Activated T-helper 1 cell treated with anti-CD3 and anti-CD28 coated beads, Interleukin-12 subunit alpha, Interleukin-12 subunit beta, Interleukin-2, Interleukin-4 antibody, amounts not matched to agents 30 ng/mL and 10 ng/mL and 1 ng/mL, durations not matched to agents 14 hours and 24 hours and 36 hours (primary cell): ENCODE measurements around the gene LMAN2L. TPM values are rescaled to one million over a fixed set of nuclear protein-coding genes. Genes with fewer than 3 reads are reported as not detected.
A peak's percentile ranks its signal among the peaks of the same experiment; 100 is the strongest.

Source experiments
- DNase-seq: peaks from one replicate; pipeline ENCODE4 v3.0.0; 2021; ENCODE audit warnings: low spot score
- H3K27ac Mint-ChIP-seq: one replicate; pipeline ENCODE4 v1.8.0; 2021; ENCODE audit warnings: mild to moderate bottlenecking, mixed read lengths
- H3K27me3 Mint-ChIP-seq: one replicate; pipeline ENCODE4 v1.8.0; 2022; ENCODE audit warnings: mild to moderate bottlenecking, moderate library complexity, mixed read lengths; ENCODE audit not compliant: insufficient read depth
- H3K36me3 Mint-ChIP-seq: one replicate; pipeline ENCODE4 v1.8.0; 2021; ENCODE audit warnings: low read depth, mixed read lengths
- H3K4me1 Mint-ChIP-seq: one replicate; pipeline ENCODE4 v1.8.0; 2021; ENCODE audit warnings: low read depth, mixed read lengths
- H3K4me3 Mint-ChIP-seq: one replicate; pipeline ENCODE4 v1.8.0; 2021; ENCODE audit warnings: mild to moderate bottlenecking, moderate library complexity, mixed read lengths
- H3K9me3 Mint-ChIP-seq: one replicate; pipeline ENCODE4 v1.8.0; 2021; ENCODE audit warnings: mixed read lengths
- intact Hi-C: fragments of 100-400 bp; cut with micrococcal nuclease; formaldehyde crosslinking; loops from one replicate; pipeline ENCODE4 v1.15.1; 2024
- total RNA-seq: library from RNA; stranded (reverse); gene quantifications from 2 replicates; pipeline ENCODE4 v1.2.3, GENCODE V29; 2022

The LMAN2L gene
- total RNA-seq, 1 donor from 2014 or later: 5.6 TPM

DNA sequence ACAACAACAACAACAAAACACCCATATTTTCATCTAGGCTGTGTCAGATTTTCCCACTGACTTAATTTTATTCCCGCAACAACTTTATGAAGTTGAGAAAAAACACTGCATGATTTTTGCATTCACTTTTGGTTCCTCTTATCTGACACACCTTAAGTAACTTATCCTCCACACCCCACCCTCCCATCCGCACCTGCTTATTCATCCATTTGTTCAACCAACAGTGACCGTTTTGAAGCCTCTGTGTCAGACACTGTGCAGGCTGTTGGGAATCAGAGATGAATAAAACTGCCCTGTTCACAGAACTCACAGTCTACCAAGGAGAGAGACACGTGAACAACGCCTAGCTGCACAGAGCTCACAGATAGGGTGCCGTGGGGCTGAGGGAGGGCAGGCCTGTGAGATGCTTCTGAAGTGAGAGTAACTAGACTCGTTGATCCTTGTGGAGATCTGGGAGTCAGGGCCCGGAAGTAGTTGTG lies 28.3 kb upstream of the LMAN2L start:
- Mint-ChIP-seq H3K36me3 (peaks cover 15% of the 10 kb centered on the region), H3K27ac (no peak overlapping the region), H3K27me3 (no peaks in the 10 kb centered on the region), H3K4me3 (no peak overlapping the region), H3K9me3 (no peaks in the 10 kb centered on the region), H3K4me1 (peaks cover 44% of the 10 kb centered on the region)
- intact Hi-C loops: no loop called here
- no peak for DNase-seq

DNA sequence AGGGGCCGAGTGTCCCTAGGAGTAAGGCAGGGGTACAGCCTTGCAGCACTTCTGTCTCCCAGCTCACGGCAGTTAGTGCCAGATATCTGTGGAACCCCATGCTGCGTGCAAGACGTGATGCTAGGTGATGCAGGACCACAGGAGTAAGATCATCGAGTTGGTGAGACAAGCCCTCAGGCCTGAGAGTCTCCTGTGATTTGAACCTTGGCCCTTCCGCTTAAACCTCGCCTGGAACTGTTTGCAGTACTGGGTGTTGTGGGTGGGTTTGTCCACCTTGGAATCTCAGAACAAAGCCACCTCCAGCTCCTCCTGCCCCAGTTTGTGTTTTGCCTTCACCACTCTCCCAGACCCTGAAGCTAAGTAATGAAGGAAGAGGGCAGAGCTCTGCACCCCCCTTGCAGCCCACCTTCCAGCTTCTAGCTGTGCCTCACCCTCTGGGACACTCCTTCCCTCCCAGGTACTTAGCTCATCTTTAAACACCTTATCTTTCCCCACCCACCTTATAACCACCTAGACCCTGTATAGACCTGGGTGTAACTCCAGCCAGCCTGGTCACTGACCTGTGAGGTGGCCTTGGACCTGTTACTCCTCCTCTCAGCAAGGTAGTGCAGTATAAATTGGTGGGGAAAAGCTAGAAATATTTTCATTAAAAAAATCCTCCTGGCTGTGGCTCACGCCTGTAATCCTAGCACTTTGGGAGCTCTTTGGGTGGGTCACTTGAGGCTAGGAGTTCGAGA lies 27.4 kb upstream of the LMAN2L start:
- H3K27me3 Mint-ChIP-seq: no peaks in the 10 kb centered on the region
- no peak overlapping the region for H3K4me3 Mint-ChIP-seq
- DNase-seq: no peak
- intact Hi-C loops: no loop called here
- no peak overlapping the region for H3K27ac Mint-ChIP-seq
- H3K4me1 Mint-ChIP-seq: peaks cover 44% of the 10 kb centered on the region
- H3K36me3 Mint-ChIP-seq: peaks cover 17% of the 10 kb centered on the region
- no peaks in the 10 kb centered on the region for H3K9me3 Mint-ChIP-seq

DNA sequence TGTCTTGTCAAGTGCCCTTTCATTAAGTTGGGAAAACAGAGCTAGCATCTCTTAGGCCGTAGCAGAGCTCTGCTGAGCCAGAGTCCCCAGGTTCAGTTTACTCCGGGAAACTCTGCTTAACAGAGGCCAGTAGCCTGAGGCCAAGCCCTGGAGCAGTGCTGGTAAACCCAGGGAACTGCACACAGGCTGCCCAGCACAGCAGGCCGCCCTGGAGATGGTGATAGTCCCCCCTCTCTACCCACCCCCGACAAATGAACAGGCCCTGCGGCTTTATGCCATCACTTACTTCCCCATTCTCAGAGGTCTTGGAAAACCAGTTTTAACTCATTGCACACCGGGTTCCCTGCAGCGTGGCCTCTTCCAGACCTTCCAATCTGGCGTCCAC lies 24.4 kb upstream of the LMAN2L start:
- intact Hi-C loops: loop anchor here (5.0 kb wide), 4 partner anchors 93 to 212 kb away; partner anchors contain the start of gene ANKRD39
- Mint-ChIP-seq H3K27ac (no peak overlapping the region), H3K36me3 (peaks cover 12% of the 10 kb centered on the region), H3K4me3 (peak overlapping the region; percentile 70), H3K9me3 (no peaks in the 10 kb centered on the region), H3K27me3 (no peaks in the 10 kb centered on the region), H3K4me1 (peaks cover 62% of the 10 kb centered on the region)
- DNase-seq: no peak

DNA sequence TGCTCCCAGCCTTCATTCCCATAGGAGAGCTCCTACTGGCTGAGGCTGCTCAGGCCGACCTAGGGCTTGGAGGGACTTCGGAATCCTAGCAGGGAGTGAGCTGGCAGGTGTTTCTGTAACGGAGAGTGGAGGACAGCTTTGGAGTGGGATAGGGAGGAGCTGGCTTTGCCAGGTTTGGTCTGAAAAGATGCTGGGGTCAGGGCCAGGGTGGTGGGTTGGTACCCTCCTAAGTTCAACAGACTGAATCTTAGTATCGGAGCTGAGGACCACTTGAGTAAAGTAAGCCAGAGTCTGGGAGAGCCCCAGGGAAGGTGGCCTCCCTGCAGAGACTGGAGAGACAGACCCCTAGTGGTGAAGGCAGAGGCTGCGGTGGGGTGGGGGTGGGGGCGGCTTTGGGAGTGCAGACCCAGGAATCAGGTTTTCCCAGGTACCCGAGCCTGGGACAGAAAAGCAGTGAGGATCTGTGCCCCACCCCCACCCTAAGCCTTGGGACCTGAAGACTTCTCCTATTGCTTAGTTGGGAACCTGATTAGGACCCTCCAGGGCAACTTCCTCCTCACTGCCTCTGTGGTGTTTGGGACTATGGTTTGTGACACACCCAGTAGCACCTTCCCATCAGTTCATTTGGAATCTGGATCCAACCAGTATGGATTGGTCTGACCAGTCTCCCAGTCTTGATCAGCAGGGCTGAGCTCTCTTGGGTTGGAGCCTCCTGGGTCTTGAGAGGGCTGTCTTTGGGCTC lies 23.8 kb upstream of the LMAN2L start:
- no peak overlapping the region for H3K27ac Mint-ChIP-seq
- H3K27me3 Mint-ChIP-seq: no peaks in the 10 kb centered on the region
- no peak for DNase-seq
- H3K4me1 Mint-ChIP-seq: peaks cover 67% of the 10 kb centered on the region
- H3K9me3 Mint-ChIP-seq: no peaks in the 10 kb centered on the region
- intact Hi-C loops: loop anchor here (5.0 kb wide), 4 partner anchors 94 to 211 kb away; partner anchors contain the start of gene ANKRD39
- H3K36me3 Mint-ChIP-seq: peaks cover 12% of the 10 kb centered on the region
- peak overlapping the region; percentile 92 for H3K4me3 Mint-ChIP-seq

DNA sequence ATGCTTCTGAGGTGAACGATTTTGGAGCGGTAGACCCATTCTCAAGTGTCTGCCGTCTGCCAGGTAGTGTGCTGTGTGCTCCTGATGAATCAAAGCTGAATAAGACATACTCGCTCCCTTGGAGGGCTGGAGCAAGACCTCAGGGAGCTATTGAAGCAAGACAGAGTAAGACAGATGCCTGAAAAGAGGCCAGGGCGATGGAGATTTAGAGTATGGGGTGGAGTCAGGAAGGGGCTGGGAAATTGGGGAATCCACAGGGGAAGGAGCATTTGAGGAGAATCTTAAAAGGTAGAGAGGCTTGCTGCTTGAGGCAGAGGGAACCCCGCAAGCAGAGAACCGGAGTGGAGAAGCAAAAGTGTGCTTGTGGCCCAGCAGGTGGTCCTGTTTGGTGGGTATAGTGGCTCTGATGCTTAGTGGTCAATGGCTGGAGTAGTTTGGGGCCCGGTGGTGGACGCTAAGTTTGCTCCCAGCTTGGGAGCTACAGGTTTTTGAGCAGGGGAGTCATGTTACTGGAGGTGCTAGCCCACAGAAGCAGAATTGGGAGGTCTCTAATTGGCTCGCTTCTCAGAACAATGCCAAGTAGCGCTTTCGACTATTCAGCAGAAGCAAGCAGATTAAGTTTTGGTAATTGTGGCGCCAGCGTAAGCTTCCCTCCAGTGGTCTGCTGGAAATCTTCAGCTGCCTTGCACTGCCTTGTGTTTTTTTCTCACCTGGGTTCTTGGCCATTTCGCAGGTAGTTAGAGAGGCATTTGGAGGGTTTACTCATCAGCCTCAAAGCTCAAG lies 22.9 kb upstream of the LMAN2L start:
- Mint-ChIP-seq H3K4me3 (peak overlapping the region; percentile 92), H3K27me3 (no peaks in the 10 kb centered on the region), H3K27ac (peak overlapping the region; percentile 52), H3K4me1 (peaks cover 67% of the 10 kb centered on the region), H3K36me3 (peaks cover 12% of the 10 kb centered on the region), H3K9me3 (no peaks in the 10 kb centered on the region)
- DNase-seq: no peak
- intact Hi-C loops: loop anchor here (5.0 kb wide), 4 partner anchors 95 to 210 kb away; partner anchors contain the start of gene ANKRD39

DNA sequence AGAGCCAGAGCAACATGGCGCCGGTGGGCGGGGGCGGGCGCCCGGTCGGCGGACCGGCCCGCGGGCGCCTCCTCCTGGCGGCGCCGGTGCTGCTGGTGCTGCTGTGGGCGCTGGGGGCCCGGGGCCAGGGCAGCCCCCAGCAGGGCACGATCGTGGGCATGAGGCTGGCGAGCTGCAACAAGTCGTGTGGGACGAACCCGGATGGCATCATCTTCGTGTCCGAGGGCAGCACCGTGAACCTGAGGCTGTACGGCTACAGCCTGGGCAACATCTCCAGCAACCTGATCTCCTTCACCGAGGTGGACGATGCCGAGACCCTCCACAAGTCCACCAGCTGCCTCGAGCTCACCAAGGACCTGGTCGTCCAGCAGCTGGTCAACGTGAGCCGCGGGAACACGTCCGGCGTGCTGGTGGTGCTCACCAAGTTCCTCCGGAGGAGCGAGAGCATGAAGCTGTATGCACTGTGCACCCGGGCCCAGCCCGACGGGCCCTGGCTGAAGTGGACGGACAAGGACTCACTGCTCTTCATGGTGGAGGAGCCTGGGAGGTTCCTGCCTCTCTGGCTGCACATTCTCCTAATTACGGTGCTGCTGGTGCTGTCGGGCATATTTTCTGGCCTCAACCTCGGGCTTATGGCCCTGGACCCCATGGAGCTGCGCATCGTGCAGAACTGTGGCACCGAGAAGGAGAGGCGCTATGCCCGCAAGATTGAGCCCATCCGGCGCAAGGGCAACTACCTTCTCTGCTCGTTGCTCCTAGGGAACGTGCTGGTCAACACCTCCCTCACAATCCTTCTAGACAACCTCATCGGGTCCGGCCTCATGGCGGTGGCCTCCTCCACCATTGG lies 21.3 kb upstream of the LMAN2L start:
- no peak for DNase-seq
- peaks cover 55% of the 10 kb centered on the region for H3K4me1 Mint-ChIP-seq
- no peaks in the 10 kb centered on the region for H3K27me3 Mint-ChIP-seq
- H3K4me3 Mint-ChIP-seq: peak overlapping the region; percentile 92
- peaks cover 6% of the 10 kb centered on the region for H3K36me3 Mint-ChIP-seq
- no peaks in the 10 kb centered on the region for H3K9me3 Mint-ChIP-seq
- peak overlapping the region; percentile 88 for H3K27ac Mint-ChIP-seq
- intact Hi-C loops: loop anchor here (1.0 to 5.0 kb wide), 11 partner anchors 12 to 495 kb away; partner anchors contain the start of genes ANKRD39, CIAO1, KANSL3 and LMAN2L

DNA sequence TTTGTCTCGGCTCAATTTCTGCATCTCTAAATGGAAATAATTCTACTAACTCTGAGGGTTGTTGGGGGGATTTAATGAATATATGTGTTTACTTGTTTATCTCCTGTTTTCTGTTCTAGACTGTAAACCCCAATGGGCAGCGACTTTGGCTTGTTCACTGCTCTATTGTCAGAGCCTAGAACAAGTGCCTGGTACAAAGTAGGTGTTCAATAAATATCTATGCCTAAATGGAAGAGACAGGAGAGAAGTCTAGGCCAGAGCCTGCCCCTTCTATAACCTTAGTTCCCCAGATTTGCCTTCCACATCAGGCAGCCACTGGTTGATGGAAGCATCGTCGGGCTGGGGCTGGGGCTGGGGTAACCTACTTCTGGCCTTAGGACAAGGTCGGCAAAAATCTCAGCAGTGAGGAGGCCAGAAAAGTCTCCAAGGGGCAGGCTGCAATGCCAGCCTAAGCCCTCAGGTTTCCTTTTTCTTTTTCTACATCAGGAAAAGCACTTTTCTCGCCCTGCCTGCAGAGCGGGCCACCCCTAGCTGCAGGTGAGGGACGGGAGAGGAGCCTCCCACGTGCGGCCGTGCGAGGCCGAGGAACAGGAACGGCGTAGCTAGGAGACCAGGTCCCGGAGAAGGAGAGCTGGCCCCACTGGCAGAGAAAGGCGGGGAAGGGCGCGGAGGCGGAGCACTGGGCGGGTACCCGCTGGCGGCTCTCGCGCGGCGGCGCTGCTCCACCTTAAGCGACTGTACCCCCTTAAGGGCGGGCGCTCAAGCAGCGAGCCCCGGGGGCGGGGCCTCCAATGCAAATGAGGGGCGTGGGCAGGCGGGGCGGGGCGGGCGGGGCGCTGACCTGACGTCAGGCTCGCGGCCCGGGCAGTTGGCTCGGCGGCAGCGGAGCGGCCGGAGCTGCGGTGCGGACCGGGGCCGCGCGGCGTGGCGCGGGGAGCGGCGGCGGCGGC lies 20.4 kb upstream of the LMAN2L start, which contains the start of gene CNNM4:
Gene CNNM4, plus strand, starts transcription at position 867 of the 950 bp plus-strand sequence. CDS start 98 bp downstream, outside the sequence.
- peaks cover 54% of the 10 kb centered on the region for H3K4me1 Mint-ChIP-seq
- no peaks in the 10 kb centered on the region for H3K9me3 Mint-ChIP-seq
- intact Hi-C loops: loop anchor here (1.0 to 5.0 kb wide), 10 partner anchors 20 to 494 kb away; partner anchors contain the start of genes ANKRD39, CIAO1, KANSL3 and LMAN2L
- peak; percentile 89 for DNase-seq
- peak within 1 kb of the TSS; percentile 88 for H3K27ac Mint-ChIP-seq
- peak within 1 kb of the TSS; percentile 92 for H3K4me3 Mint-ChIP-seq
- H3K27me3 Mint-ChIP-seq: no peaks in the 10 kb centered on the region
- H3K36me3 Mint-ChIP-seq: peaks cover 6% of the 10 kb centered on the region

DNA sequence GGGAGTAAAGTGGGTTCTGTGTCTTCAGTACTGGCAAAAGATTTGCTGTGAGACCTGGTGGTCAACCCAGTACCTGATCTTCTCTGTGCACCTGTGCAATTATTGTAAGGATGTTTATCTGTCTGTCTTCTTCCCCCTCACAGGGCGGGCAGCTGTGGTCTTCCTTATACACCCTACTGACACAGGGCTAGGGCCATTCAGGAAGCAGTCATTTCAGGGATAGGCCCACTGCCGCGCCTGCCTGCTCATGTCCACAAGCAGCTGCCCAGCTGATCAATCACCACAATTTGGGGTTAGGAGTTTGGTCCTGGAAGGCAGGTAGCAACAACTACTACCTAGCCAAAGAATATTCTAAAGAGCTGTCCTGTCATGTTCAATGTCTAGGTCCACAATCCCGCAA lies 19.7 kb upstream of the LMAN2L start:
- H3K4me1 Mint-ChIP-seq: peaks cover 52% of the 10 kb centered on the region
- intact Hi-C loops: no loop called here
- no peaks in the 10 kb centered on the region for H3K9me3 Mint-ChIP-seq
- peaks cover 6% of the 10 kb centered on the region for H3K36me3 Mint-ChIP-seq
- peak overlapping the region; percentile 76 for H3K27ac Mint-ChIP-seq
- H3K4me3 Mint-ChIP-seq: peak overlapping the region; percentile 83
- H3K27me3 Mint-ChIP-seq: no peaks in the 10 kb centered on the region
- DNase-seq: no peak

DNA sequence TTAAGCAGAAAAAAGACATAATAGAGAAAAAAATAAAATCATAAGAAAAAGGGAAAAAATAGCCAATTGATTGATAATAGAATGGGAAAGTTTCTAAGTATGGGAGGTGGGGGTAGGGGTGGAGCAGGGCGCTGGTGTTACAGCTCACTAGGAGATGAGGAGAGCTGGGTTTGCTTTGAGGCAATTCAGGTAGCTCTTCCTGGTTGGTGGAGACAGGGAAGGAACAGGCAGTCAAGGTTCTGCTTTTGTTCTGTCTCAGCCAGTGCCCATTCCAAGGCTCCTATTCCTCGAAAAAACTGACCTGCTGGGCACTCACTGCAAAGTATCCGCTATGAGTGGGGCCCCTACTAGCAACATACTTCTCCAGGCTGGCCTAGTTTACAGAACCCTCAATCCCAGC lies 19.1 kb upstream of the LMAN2L start:
- Mint-ChIP-seq H3K27ac (no peak overlapping the region), H3K36me3 (peaks cover 3% of the 10 kb centered on the region), H3K9me3 (no peaks in the 10 kb centered on the region), H3K27me3 (peaks cover 4% of the 10 kb centered on the region), H3K4me1 (peaks cover 46% of the 10 kb centered on the region), H3K4me3 (no peak overlapping the region)
- intact Hi-C loops: no loop called here
- no peak for DNase-seq

DNA sequence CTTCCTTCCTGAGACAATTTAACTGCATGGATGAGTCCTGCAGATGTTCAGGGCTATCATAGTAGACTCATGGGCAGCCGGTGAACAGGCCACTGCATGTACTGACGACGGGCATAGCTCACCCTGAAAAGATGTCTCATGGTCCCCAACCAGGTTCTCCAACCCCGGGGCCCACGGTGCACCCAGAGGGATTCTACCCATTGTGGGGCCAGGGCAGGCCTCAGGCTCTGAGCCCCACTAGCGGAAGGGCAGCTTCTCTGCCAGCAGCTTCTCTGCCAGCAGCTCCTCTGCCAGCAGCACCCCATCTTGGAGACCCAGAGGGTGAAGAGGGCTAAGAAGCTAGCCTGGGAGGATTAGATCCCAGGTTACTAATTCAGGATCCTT lies 17.6 kb upstream of the LMAN2L start:
- Mint-ChIP-seq H3K27ac (no peak overlapping the region), H3K9me3 (no peaks in the 10 kb centered on the region), H3K4me3 (no peak overlapping the region), H3K27me3 (peaks cover 5% of the 10 kb centered on the region), H3K4me1 (peaks cover 31% of the 10 kb centered on the region), H3K36me3 (peaks cover 2% of the 10 kb centered on the region)
- intact Hi-C loops: no loop called here
- DNase-seq: no peak

DNA sequence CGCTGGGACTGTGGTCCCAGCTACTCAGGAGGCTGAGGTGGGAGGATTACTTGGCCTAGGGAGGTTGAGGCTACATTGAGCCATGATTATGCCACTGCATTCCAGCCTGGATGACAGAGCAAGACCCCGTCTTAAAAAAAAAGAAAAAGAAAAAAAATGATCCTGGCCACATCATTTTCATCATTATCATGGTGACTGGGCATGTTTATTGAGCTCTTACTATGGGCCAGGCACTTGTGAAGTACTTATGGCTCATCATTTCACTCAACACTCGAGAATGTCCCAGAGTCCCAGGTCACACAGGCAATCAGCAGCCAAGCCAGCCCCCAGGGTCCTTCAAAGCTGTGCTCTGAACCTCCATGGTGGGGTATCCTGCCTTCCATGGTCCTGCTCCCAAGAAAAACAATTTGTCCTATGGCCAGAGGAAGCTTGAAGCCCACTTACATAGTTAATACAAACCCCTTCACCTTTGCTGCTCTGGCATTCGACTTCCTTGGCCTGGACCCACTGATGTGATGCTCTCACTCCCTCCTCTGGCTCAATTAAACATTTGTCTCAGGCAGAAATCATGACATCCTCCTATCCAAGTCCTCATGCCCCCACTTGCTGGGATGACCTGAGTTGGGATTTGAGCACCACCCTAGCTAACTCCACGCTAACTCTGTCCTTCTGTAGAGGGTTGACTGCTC lies 17.1 kb upstream of the LMAN2L start:
- peaks cover 5% of the 10 kb centered on the region for H3K27me3 Mint-ChIP-seq
- no peak for DNase-seq
- H3K9me3 Mint-ChIP-seq: no peaks in the 10 kb centered on the region
- no peak overlapping the region for H3K4me3 Mint-ChIP-seq
- intact Hi-C loops: no loop called here
- no peak overlapping the region for H3K27ac Mint-ChIP-seq
- H3K4me1 Mint-ChIP-seq: peaks cover 26% of the 10 kb centered on the region
- no peaks in the 10 kb centered on the region for H3K36me3 Mint-ChIP-seq
